ENCODE results near the gene CDH23.

CDH23 gene

GRCh38 chr10:71392791-71393781, 3.6 kb upstream of the CDH23 start:
- DNase-seq (ENCODE audit: low spot score) (no peak), ATAC-seq (ENCODE audit: low read depth) (no peak)
- H3K36me3 ChIP-seq (ENCODE audit: low read depth) = no peaks in the 10 kb centered on the region
- H3K4me3 ChIP-seq (ENCODE audit: severe bottlenecking) = no peak overlapping the region
- no peak overlapping the region for H3K27ac ChIP-seq (ENCODE audit: poor library complexity, severe bottlenecking)
- H3K4me1 ChIP-seq (ENCODE audit: insufficient read depth, poor library complexity, severe bottlenecking) = no peaks in the 10 kb centered on the region
- H3K27me3 ChIP-seq (ENCODE audit: insufficient read depth, poor library complexity, severe bottlenecking) = peaks cover 23% of the 10 kb centered on the region
- TF ChIP-seq, protein P1, sequence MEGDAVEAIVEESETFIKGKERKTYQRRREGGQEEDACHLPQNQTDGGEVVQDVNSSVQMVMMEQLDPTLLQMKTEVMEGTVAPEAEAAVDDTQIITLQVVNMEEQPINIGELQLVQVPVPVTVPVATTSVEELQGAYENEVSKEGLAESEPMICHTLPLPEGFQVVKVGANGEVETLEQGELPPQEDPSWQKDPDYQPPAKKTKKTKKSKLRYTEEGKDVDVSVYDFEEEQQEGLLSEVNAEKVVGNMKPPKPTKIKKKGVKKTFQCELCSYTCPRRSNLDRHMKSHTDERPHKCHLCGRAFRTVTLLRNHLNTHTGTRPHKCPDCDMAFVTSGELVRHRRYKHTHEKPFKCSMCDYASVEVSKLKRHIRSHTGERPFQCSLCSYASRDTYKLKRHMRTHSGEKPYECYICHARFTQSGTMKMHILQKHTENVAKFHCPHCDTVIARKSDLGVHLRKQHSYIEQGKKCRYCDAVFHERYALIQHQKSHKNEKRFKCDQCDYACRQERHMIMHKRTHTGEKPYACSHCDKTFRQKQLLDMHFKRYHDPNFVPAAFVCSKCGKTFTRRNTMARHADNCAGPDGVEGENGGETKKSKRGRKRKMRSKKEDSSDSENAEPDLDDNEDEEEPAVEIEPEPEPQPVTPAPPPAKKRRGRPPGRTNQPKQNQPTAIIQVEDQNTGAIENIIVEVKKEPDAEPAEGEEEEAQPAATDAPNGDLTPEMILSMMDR (IDR thresholded peaks at IDR 0.05; ENCODE audit: poor library complexity, severe bottlenecking) = no peak
- H3K9me3 ChIP-seq (ENCODE audit: severe bottlenecking) = no peaks in the 10 kb centered on the region

GRCh38 chr10:71393841-71394475, 2.8 kb upstream of the CDH23 start:
- H3K4me1 ChIP-seq (ENCODE audit: insufficient read depth, poor library complexity, severe bottlenecking) = no peaks in the 10 kb centered on the region
- peaks cover 32% of the 10 kb centered on the region for H3K27me3 ChIP-seq (ENCODE audit: insufficient read depth, poor library complexity, severe bottlenecking)
- no peaks in the 10 kb centered on the region for H3K36me3 ChIP-seq (ENCODE audit: low read depth)
- DNase-seq (ENCODE audit: low spot score) = no peak
- H3K9me3 ChIP-seq (ENCODE audit: severe bottlenecking) = no peaks in the 10 kb centered on the region
- ATAC-seq (ENCODE audit: low read depth) = no peak
- no peak overlapping the region for H3K4me3 ChIP-seq (ENCODE audit: severe bottlenecking)
- H3K27ac ChIP-seq (ENCODE audit: poor library complexity, severe bottlenecking) = no peak overlapping the region
- TF ChIP-seq, protein P1 (IDR thresholded peaks at IDR 0.05; ENCODE audit: poor library complexity, severe bottlenecking) = no peak

GRCh38 chr10:71394926-71395562, 1.7 kb upstream of the CDH23 start:
- no peak for DNase-seq (ENCODE audit: low spot score)
- TF ChIP-seq, protein P1 (IDR thresholded peaks at IDR 0.05; ENCODE audit: poor library complexity, severe bottlenecking) = no peak
- no peaks in the 10 kb centered on the region for H3K9me3 ChIP-seq (ENCODE audit: severe bottlenecking)
- H3K4me3 ChIP-seq (ENCODE audit: severe bottlenecking) = no peak overlapping the region
- H3K36me3 ChIP-seq (ENCODE audit: low read depth) = no peaks in the 10 kb centered on the region
- no peak overlapping the region for H3K27ac ChIP-seq (ENCODE audit: poor library complexity, severe bottlenecking)
- H3K4me1 ChIP-seq (ENCODE audit: insufficient read depth, poor library complexity, severe bottlenecking) = no peaks in the 10 kb centered on the region
- H3K27me3 ChIP-seq (ENCODE audit: insufficient read depth, poor library complexity, severe bottlenecking) = peaks cover 43% of the 10 kb centered on the region
- no peak for ATAC-seq (ENCODE audit: low read depth)

DNA sequence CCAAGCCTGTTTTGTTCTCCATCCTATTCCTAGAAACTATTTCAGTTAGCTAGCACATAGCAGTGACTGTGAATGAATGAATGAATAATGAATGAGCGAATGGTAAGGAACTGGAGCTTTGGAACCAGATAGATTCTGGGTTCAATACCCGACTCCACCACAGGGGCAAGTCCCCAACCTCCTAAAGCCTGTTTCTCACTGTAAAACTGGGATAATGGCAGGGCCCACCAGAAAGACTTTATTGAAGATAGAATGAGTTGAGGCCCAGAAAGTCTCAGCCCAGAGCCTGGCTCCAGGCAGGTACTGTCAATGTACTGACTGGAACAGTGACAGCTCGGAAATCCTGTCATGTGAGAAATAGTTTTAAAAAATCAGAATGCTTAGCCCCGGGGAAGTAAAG, 1.1 kb upstream of the CDH23 start:
- ATAC-seq (ENCODE audit: low read depth) = no peak
- H3K27ac ChIP-seq (ENCODE audit: poor library complexity, severe bottlenecking) = no peak overlapping the region
- no peak overlapping the region for H3K4me3 ChIP-seq (ENCODE audit: severe bottlenecking)
- TF ChIP-seq, protein P1 (IDR thresholded peaks at IDR 0.05; ENCODE audit: poor library complexity, severe bottlenecking) = no peak
- H3K4me1 ChIP-seq (ENCODE audit: insufficient read depth, poor library complexity, severe bottlenecking) = no peaks in the 10 kb centered on the region
- H3K27me3 ChIP-seq (ENCODE audit: insufficient read depth, poor library complexity, severe bottlenecking) = peaks cover 44% of the 10 kb centered on the region
- H3K9me3 ChIP-seq (ENCODE audit: severe bottlenecking) = no peaks in the 10 kb centered on the region
- H3K36me3 ChIP-seq (ENCODE audit: low read depth) = no peaks in the 10 kb centered on the region
- no peak for DNase-seq (ENCODE audit: low spot score)
